ENCODE results near the gene LYRM4.

The LYRM4 gene

DNA sequence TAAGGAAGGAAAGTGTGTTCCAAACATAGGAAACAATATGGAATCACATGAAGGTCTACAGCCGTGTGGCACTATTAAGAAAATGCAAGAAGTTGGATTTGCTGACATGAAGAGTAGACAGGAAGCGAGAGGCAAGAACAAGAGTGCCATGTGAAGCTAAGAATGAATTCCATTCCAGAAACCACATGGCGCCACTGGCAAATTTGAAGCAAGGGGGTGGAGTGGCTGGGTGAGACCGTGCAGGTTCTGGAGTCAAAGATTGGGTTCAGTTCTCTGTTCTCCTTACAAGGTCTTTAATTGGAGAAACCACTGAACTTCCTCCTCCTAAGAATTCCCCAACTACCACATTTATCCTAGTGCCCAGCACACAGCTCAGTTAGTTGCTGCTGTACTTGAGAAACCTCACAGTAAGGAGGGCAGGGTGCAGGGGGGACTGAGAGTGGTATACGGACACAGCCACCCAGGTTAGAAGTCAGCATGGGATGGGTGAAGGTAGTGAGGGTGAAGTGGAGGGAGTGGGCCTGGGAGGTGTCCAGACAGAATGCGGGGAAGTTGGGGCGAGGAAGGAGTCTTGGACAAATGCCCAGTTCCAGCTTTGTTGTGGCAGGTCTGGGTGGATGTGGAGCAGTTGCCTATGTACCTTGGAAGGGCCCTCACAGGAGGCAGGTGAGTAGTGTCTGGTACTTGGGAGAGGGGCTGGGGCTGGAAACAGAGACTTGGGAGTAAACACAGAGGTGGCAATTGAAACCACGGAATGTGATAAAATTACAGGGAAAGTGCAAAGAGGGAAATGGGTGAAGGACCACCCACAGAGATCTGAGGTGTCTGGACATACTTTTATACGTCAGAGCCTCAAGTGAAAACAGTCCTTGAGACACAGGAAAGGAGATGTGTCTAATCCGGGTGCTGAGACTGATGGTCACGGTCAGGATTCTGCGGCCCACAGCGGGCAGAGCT is 14.3 kb downstream of the LYRM4 start:
- DNase-seq (ENCODE audit: low read depth in 2 of 2), result no peak

DNA sequence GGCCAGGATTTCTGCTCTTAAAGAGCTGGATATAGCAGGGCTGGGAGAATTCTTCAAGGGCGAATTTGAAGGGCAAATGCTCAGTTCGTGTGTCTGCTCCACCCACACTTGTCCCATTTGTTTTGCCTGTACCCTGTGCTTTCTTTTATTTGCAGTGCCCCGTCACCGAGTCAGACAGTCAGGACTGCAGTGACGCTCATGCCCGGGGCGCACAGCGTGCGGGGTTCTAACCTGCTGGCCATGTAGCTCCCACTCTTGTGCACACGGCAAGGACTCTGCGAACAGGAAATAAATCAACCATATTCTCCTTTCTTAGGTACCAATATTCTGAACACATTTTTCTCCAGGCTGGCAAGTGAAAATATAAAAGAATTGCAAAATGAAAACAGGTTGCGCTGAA is 17.7 kb downstream of the LYRM4 start:
- no peak for DNase-seq (ENCODE audit: low read depth in 2 of 2)

- DNase-seq (ENCODE audit: low read depth in 2 of 2), result no peak
These were observed 19.5 kb downstream of the LYRM4 start for GRCh38 chr6:5241252-5241651.

DNA sequence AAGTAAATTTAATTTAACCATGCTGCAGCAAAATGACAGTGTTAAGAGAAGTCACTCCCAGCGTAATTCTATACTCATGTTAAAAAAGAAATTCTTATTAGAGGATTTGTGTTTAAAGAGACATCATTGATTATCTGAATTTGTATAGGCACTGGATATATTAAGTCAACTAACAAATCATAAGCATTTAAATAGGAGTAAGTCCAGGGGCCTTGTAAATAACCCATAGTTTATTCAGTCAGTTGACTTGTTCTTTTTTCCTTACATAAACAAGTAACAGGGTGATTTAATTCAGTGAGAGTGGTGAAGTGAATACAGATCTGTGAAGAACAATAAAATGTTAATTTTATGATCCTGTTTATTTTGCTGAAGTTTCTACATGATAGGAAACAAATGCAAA is 22.4 kb downstream of the LYRM4 start:
- no peak for DNase-seq (ENCODE audit: low read depth in 2 of 2)

- no peak for DNase-seq (ENCODE audit: low read depth in 2 of 2)
These were observed 22.9 kb downstream of the LYRM4 start for GRCh38 chr6:5237805-5238204.

GRCh38 chr6:5235830-5236229 is 24.9 kb downstream of the LYRM4 start:
- no peak for DNase-seq (ENCODE audit: low read depth in 2 of 2)

DNA sequence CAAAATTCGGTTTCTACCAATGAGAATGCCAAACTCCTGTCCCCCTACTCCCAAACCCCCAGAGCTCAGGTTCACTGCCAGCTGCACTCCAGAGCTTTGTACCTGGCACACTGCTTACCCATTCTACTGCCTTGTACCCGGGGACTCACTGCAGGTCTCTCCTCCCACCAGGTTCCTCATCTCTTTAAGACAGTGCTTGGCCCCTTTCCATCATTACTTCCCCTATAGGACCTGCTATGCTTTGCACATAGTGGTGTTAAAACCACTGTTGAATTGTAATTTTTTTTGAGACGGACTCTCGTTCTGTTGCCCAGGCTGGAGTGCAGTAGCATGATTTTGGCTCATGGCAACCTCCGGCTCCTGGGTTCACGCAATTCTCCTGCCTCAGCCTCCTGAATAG is 25.9 kb downstream of the LYRM4 start:
- DNase-seq (ENCODE audit: low read depth in 2 of 2), result no peak

DNA sequence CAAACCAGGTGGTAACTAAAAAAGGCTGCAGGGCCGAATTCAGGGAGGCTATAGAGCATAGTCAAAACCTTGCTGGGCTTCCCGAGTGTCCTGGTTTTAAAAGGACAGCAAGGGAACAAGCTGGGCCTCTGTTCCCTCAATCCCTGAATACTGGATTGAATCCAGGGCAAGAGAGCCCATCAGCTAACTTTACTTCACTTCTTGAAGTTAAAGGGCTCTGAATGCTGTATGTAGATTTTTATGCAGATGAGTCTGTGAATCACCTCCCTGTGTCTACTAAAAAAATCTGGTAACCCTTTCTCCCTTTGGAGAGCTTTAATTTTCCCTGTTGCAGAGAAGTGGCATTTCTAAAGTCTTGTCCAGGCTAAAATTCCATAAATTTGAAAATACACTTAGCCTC is 29.5 kb downstream of the LYRM4 start:
- DNase-seq (ENCODE audit: low read depth in 2 of 2), result no peak

DNA sequence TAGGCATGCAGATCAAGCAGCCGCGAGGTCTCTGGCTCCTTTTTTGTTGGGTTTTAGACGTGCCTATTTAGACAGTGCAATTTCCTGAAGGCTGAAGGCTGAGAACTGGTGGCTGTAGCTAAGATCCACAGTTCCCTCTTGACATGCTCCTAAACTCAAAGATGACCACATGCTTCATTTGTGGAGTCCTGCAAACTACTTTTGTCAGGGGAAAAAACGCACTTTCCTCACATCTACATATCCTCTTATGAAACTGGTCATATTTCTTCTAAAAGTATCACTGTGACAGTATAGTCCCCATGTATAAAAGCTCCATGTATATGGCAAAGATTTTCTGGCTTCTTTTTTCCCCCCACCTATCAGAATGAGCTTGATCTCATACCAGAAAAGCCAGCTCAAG is 30.7 kb downstream of the LYRM4 start:
- DNase-seq (ENCODE audit: low read depth in 2 of 2), result no peak

DNA sequence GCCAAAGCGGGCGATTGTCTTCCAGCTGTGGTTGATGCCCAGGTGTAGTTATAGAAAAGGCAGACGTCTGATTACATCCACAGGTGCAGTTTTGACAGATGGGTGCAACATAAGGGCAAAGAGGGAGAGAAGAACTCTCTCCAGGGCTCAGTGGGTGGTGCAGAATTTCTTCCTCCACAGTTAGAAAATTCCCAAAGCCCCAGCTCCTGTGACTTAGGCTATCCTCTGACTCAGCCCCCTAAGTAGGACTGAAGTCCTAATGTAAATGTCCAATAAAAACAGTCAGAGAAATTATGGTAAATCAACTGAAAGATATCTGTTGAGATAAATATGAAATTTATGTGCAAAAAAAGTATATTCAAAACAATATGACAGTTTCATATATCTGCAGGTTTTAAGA is 31.4 kb downstream of the LYRM4 start:
- DNase-seq (ENCODE audit: low read depth in 2 of 2), result no peak

- no peak for DNase-seq (ENCODE audit: low read depth in 2 of 2)
These were observed 37.4 kb downstream of the LYRM4 start for GRCh38 chr6:5223309-5223708.

DNA sequence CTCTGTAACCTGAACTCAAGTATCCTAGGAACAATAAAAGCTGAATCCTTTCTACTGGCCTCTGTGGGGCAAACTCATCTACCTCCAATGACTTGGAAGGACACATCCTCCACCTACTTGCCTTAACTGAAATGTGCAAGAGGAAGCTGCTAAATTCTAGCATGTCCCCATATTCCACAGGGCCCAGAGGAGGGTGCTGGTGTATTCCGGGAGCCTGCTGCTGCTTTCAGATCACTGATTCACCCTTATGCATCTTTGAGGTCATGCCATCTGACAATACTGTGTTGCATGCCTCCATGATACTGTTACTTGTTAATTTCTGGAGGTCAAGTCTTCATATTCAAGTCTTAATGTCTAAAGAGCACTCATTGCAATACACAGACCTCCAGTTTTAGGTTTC is 40.3 kb downstream of the LYRM4 start:
- DNase-seq (ENCODE audit: low read depth in 2 of 2), result no peak

DNA sequence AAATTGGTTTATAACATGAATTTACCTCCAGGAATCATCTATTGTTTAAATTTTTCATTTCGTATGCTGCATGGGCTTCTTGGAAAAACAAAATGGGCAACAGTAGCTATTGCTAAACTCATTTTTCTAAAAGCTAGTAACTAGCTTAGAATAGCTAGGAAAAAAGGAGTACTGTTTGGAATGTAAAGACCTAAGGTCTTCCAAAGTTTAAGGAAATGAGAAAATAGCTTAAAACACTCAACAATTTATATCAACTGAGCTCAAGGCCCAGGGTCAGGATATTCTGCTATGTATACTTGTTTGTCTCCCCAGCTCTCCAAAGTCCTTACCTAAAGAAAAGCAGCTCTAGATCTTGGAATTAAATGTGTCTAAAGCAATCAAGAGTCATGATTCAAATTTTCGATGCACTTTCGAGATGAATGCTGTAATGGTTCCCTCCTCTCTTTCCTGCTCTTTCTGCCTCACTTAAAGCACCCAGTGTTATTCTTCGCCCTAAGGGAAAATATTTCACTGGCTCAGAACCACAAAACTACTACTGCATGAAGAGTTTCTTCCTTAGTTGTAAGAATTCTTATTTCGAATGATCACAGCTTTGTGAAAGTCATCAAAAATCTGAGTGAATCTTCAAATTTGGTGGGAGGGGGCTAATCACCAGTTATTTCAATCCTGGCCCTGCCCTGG is 41.6 kb downstream of the LYRM4 start:
- no peak for DNase-seq (ENCODE audit: low read depth in 2 of 2)

GRCh38 chr6:5217356-5217755 is 43.4 kb downstream of the LYRM4 start:
- no peak for DNase-seq (ENCODE audit: low read depth in 2 of 2)

DNA sequence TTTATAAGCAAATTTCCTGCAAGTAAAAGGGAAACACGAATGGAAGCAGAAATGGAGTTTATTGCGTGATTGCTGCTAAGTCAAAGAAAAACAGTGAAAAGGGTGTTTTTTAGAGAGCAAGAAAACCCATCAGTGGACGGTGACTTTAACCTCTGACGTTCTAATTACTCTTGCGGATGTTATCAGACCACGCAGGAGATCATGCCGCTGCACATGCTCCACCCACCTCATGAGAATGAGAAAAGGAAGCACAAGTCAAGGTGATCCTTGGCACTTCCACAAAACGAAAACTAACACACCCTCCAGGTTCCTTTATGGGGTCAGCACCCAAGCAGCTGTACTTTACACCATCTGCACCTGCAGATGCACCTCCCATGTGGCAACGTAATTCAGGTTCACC is 45.0 kb downstream of the LYRM4 start:
- DNase-seq (ENCODE audit: low read depth in 2 of 2), result no peak

DNA sequence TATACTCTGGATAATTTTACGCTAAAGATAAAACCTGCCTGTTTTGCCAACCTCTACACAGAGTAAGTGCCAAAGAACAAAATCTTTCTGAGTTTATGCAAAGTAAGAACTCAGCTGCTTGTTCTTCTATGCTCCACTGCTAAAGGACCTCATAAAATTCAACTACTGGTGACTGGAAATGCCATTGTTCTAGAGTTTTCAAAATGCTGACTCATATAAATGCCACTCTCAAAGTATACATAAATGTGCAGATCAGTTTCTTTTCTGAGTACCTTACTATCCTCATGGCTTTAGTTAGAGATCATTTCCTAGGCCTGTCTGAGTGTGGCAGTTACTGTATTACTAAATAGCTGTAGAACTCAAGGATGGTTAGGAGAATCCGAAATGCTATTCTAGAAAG is 45.6 kb downstream of the LYRM4 start:
- no peak for DNase-seq (ENCODE audit: low read depth in 2 of 2)

GRCh38 chr6:5214570-5215052 is 46.1 kb downstream of the LYRM4 start:
- no peak for DNase-seq (ENCODE audit: low read depth in 2 of 2)

- no peak for DNase-seq (ENCODE audit: low read depth in 2 of 2)
These were observed 46.9 kb downstream of the LYRM4 start for GRCh38 chr6:5213836-5214235.

DNA sequence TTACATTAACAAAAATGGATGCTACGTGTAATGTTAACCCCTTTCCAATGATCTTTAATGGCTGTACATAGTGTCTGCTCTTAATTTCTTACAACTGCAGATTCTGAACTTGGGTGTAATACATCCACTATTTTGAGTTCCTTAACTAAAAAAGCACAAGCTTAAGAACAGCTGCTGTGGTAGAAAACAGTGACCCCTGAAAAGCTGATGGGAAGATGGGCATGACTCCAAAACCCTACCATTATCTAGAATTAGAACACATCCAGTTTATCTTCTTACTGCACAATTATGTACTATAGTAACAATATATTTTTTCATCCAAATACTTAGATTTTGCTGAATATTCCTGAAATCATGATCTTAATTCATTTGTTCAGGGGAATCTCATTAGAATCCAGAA is 49.3 kb downstream of the LYRM4 start:
- no peak for DNase-seq (ENCODE audit: low read depth in 2 of 2)

DNA sequence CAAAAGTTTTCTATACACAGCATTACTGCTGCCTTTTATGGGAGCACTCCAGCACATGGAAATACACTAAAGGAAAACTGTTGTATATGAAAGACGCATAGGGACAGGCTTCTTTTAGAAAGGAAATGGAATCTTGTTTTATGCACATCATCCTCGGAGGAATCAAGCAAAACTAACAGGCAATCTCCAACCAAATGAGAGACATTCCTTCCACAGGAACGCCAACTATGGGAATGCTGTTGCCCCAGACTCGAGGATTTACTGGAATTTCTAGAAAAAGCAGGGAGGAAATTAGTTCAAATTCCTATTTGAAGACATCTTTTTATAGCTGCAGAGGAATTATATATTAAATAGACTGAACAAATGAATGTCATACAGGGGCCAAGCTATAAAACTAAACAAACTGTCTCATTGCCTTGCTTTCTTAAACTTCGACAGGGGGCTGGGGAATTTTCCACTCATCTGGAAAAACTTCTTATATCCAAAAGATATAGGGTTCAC is 52.2 kb downstream of the LYRM4 start:
- DNase-seq (ENCODE audit: low read depth in 2 of 2), result no peak

- DNase-seq (ENCODE audit: low read depth in 2 of 2), result no peak
These were observed 52.7 kb downstream of the LYRM4 start for GRCh38 chr6:5208057-5208456.

DNA sequence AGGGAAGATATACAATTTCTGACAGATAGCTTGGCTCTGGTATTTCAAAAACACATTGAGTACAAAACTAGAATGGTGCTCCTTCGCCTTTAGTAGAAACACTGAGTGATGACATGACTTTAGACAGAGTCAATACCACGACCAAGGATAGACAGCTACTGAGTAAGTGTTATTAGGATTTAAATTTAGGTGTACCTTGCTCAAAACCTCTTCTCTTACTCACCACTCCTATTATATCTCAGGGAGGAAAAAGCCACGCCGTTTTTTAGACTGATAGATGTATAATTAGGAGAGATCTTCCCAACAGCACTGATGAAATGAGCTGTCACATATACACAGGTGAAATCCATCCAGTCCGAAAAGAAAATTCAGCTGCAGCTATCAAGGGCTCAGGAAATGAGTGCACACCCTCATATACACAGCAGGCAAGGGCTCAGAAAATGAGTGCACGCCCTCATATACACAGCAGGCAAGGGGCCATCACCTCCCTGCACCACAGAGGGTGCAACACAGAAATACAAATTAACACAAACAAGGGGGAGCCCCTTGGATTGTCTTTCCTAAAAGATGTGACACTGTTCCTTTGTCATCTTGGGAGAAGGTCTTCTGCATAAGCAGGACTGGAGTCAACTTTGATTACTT is 53.7 kb downstream of the LYRM4 start:
- DNase-seq (ENCODE audit: low read depth in 2 of 2), result no peak

Measured in stimulated activated CD8-positive, alpha-beta memory T cell treated with anti-CD3 and anti-CD28 coated beads, Interleukin-15, amount 100 ng/mL, for 48 hours (primary cell).